CD14-positive monocyte (primary cell): ENCODE data around the gene ALDH16A1. TPM values are rescaled to one million over a fixed set of nuclear protein-coding genes. Genes with fewer than 3 reads are reported as not detected.
A peak's percentile ranks its signal among the peaks of the same experiment; 100 is the strongest.

Experiments used
- DNase-seq, 3 donors: peaks; one replicate each; pipeline ENCODE4 v3.0.0-alpha.2; 2011 to 2022
- H2AFZ ChIP-seq: 2 replicates; pipeline ENCODE4 v1.6.0; 2012; ENCODE audit warnings: mild to moderate bottlenecking, low read depth, low read length, inconsistent platforms; ENCODE audit not compliant: insufficient read depth, poor library complexity, severe bottlenecking
- H3K27ac ChIP-seq, 2 donors: 1 replicate in 1 of 2; 2 replicates in 1 of 2; pipeline ENCODE4 v1.5.1; 2012 to 2013; ENCODE audit warnings: low read length in 2 of 2, control low read depth in 1 of 2, inconsistent platforms in 1 of 2, low read depth in 1 of 2, mild to moderate bottlenecking in 1 of 2
- H3K27me3 ChIP-seq, 2 donors: one replicate each; pipeline versions ENCODE4 v1.6.0 to v1.6.1; 2011 to 2013; ENCODE audit warnings: low read length in 2 of 2; ENCODE audit not compliant: control insufficient read depth in 2 of 2, insufficient read depth in 2 of 2
- H3K36me3 ChIP-seq, 2 donors: replicated peaks in 1 of 2; 1 replicate in 1 of 2; 2 replicates in 1 of 2; pipeline versions ENCODE4 v1.5.1 to v1.6.1; 2012 to 2013; ENCODE audit warnings: low read length in 2 of 2, control low read depth in 1 of 2, inconsistent platforms in 1 of 2, mild to moderate bottlenecking in 1 of 2; ENCODE audit not compliant: insufficient read depth in 2 of 2, control insufficient read depth in 1 of 2
- H3K4me1 ChIP-seq, 2 donors: 1 replicate in 1 of 2; 2 replicates in 1 of 2; pipeline versions ENCODE4 v1.5.1 to v1.6.1; 2012 to 2013; ENCODE audit warnings: low read length in 2 of 2, control low read depth in 1 of 2, inconsistent platforms in 1 of 2, mild to moderate bottlenecking in 1 of 2, moderate library complexity in 1 of 2; ENCODE audit not compliant: insufficient read depth in 2 of 2, control insufficient read depth in 1 of 2
- H3K4me2 ChIP-seq: replicated peaks from 2 replicates; pipeline ENCODE3; 2012; ENCODE audit warnings: low read length, moderate library complexity, mild to moderate bottlenecking; ENCODE audit not compliant: poor library complexity, severe bottlenecking; ENCODE audit errors: extremely low read depth
- H3K4me3 ChIP-seq, 3 experiments: fragments of 200-600 bp in 1 of 3; sonication (generic) in 1 of 3; replicated peaks in 1 of 3; 1 replicate in 2 of 3; 2 replicates in 1 of 3; pipeline ENCODE4 v1.5.1; 2011 to 2013; ENCODE audit warnings: low read length in 3 of 3, mild to moderate bottlenecking in 3 of 3, control low read depth in 2 of 3, low read depth in 2 of 3, inconsistent platforms in 1 of 3, moderate library complexity in 1 of 3
- H3K79me2 ChIP-seq: 2 replicates; pipeline ENCODE4 v1.6.0; 2012; ENCODE audit warnings: mild to moderate bottlenecking, control low read depth, inconsistent platforms, low read length, moderate library complexity; ENCODE audit not compliant: insufficient read depth
- H3K9ac ChIP-seq: 2 replicates; pipeline ENCODE4 v1.6.0; 2017; ENCODE audit warnings: low read length, mild to moderate bottlenecking; ENCODE audit not compliant: insufficient read depth, poor library complexity, severe bottlenecking
- H3K9me3 ChIP-seq, 2 donors: replicated peaks in 1 of 2; 1 replicate in 1 of 2; 2 replicates in 1 of 2; pipeline versions ENCODE4 v1.5.1 to v1.6.1; 2012 to 2013; ENCODE audit warnings: low read length in 2 of 2, control low read depth in 1 of 2; ENCODE audit not compliant: control insufficient read depth in 1 of 2, insufficient read depth in 1 of 2
- H4K20me1 ChIP-seq: 2 replicates; pipeline ENCODE4 v1.6.0; 2012; ENCODE audit warnings: mild to moderate bottlenecking, low read length, control low read depth, moderate library complexity; ENCODE audit not compliant: insufficient read depth
- H3K27ac Mint-ChIP-seq, 7 donors: one replicate each; pipeline ENCODE4 v1.8.0; 2020; ENCODE audit warnings: mild to moderate bottlenecking in 7 of 7, mixed read lengths in 7 of 7, moderate library complexity in 6 of 7, inconsistent platforms in 2 of 7
- H3K27me3 Mint-ChIP-seq, 3 donors: one replicate each; pipeline ENCODE4 v1.8.0; 2021 to 2022; ENCODE audit warnings: low read depth in 3 of 3, mild to moderate bottlenecking in 3 of 3, mixed read lengths in 3 of 3, moderate library complexity in 3 of 3, inconsistent platforms in 1 of 3
- H3K36me3 Mint-ChIP-seq, 2 donors: one replicate each; pipeline ENCODE4 v1.8.0; 2020; ENCODE audit warnings: mixed read lengths in 2 of 2, inconsistent platforms in 1 of 2, mild to moderate bottlenecking in 1 of 2
- H3K4me1 Mint-ChIP-seq: one replicate; pipeline ENCODE4 v1.8.0; 2020; ENCODE audit warnings: mild to moderate bottlenecking, mixed read lengths
- H3K4me3 Mint-ChIP-seq, 2 donors: one replicate each; pipeline ENCODE4 v1.8.0; 2020; ENCODE audit warnings: mild to moderate bottlenecking in 2 of 2, mixed read lengths in 2 of 2, moderate library complexity in 1 of 2
- H3K9me3 Mint-ChIP-seq, 7 donors: one replicate each; pipeline ENCODE4 v1.8.0; 2020 to 2022; ENCODE audit warnings: mixed read lengths in 7 of 7, mild to moderate bottlenecking in 6 of 7, moderate library complexity in 6 of 7, inconsistent platforms in 2 of 7
- WGBS: methylation state at CpG from one replicate; pipeline ENCODE4 v1.1.5; 2013; ENCODE audit warnings: missing lambda C conversion rate; ENCODE audit not compliant: insufficient coverage; 5-methylcytosine and 5-hydroxymethylcytosine counted together
- intact Hi-C, 2 donors: fragments of 100-400 bp; cut with micrococcal nuclease; formaldehyde crosslinking; loops; one replicate each; pipeline versions ENCODE4 v1.15.0 to v1.15.1; 2023
- polyA plus RNA-seq, 3 donors: library from polyadenylated mRNA; depleted of rRNA in 1 of 3; unstranded in 2 of 3; stranded (reverse) in 1 of 3; fragments of 300-500 nt in 2 of 3; fragments of >200 nt in 1 of 3; fragmentation: Illumina TruSeq in 2 of 3; gene quantifications; 1 replicate in 2 of 3; 2 replicates in 1 of 3; pipeline ENCODE4 v1.2.3, GENCODE V29; 2012 to 2021
- small RNA-seq: library from RNA; depleted of rRNA; stranded (forward); fragments of <200 nt; gene quantifications from one replicate; pipeline ENCODE3, GENCODE V24; 2012; ENCODE audit warnings: low read depth; ENCODE audit not compliant: insufficient read length
- TF ChIP-seq, protein P1 (sequence below): fragments of 200-600 bp; IDR thresholded peaks from one replicate; pipeline ENCODE4 v1.8.0; 2022; ENCODE audit warnings: antibody characterized with exemption, mild to moderate bottlenecking

ALDH16A1 gene
- polyA plus RNA-seq, 3 donors = 30.8 to 39.5 (median 31.2) TPM

GRCh38 chr19:49515767-49516166 lies 62.7 kb downstream of the ALDH16A1 start:
- peaks cover 17 to 27% of the 10 kb centered on the region in 2 donors for H3K36me3 ChIP-seq
- Mint-ChIP-seq H3K27me3 (peaks cover 2 to 5% (median 4%) of the 10 kb centered on the region in 3 donors), H3K36me3 (peaks cover 32 to 55% of the 10 kb centered on the region in 2 donors), H3K4me3 (peak overlapping the region; percentile 73 to 85), H3K9me3 (peaks cover 0 to 2% (median 0%) of the 10 kb centered on the region in 7 donors), H3K27ac (peak overlapping the region; percentile 85 to 96 (median 92)), H3K4me1 (peaks cover 70% of the 10 kb centered on the region)
- peak; percentile 88 to 92 (median 91) for DNase-seq
- peaks cover 63% of the 10 kb centered on the region for H3K79me2 ChIP-seq
- TF ChIP-seq, protein P1, sequence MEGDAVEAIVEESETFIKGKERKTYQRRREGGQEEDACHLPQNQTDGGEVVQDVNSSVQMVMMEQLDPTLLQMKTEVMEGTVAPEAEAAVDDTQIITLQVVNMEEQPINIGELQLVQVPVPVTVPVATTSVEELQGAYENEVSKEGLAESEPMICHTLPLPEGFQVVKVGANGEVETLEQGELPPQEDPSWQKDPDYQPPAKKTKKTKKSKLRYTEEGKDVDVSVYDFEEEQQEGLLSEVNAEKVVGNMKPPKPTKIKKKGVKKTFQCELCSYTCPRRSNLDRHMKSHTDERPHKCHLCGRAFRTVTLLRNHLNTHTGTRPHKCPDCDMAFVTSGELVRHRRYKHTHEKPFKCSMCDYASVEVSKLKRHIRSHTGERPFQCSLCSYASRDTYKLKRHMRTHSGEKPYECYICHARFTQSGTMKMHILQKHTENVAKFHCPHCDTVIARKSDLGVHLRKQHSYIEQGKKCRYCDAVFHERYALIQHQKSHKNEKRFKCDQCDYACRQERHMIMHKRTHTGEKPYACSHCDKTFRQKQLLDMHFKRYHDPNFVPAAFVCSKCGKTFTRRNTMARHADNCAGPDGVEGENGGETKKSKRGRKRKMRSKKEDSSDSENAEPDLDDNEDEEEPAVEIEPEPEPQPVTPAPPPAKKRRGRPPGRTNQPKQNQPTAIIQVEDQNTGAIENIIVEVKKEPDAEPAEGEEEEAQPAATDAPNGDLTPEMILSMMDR = no peak
- peak overlapping the region; percentile 70 for H3K4me2 ChIP-seq
- peak overlapping the region in 2 of 3 experiments; percentile 2 to 64 for H3K4me3 ChIP-seq
- peaks cover 53% of the 10 kb centered on the region for H4K20me1 ChIP-seq
- peaks cover 59 to 73% of the 10 kb centered on the region in 2 donors for H3K4me1 ChIP-seq
- WGBS = 0% methylated on average over 4 of the region's 4 CpGs
- no peaks in the 10 kb centered on the region for H3K27me3 ChIP-seq
- H3K27ac ChIP-seq = peak overlapping the region; percentile 76 to 82
- no peaks in the 10 kb centered on the region for H3K9me3 ChIP-seq
- H2AFZ ChIP-seq = no peak overlapping the region
- intact Hi-C loops = no loop called here
- H3K9ac ChIP-seq = peak overlapping the region; percentile 23

- DNase-seq = no peak
- Histone ChIP-seq H3K27me3 (no peaks in the 10 kb centered on the region), H3K4me2 (no peak overlapping the region), H2AFZ (no peak overlapping the region), H3K27ac (no peak overlapping the region), H3K9ac (no peak overlapping the region), H4K20me1 (peaks cover 65% of the 10 kb centered on the region), H3K9me3 (no peaks in the 10 kb centered on the region), H3K4me3 (peak overlapping the region in 1 of 3 experiments; percentile 64), H3K36me3 (peaks cover 30 to 42% of the 10 kb centered on the region in 2 donors), H3K79me2 (peaks cover 57% of the 10 kb centered on the region), H3K4me1 (peaks cover 43 to 55% of the 10 kb centered on the region in 2 donors)
- H3K36me3 Mint-ChIP-seq = peaks cover 42 to 74% of the 10 kb centered on the region in 2 donors
- TF ChIP-seq, protein P1 = no peak
- H3K4me1 Mint-ChIP-seq = peaks cover 55% of the 10 kb centered on the region
- H3K9me3 Mint-ChIP-seq = no peaks in the 10 kb centered on the region
- H3K4me3 Mint-ChIP-seq = no peak overlapping the region
- WGBS = no CpG with 5 or more reads among the region's 3 CpGs
- H3K27me3 Mint-ChIP-seq = peaks cover 0 to 4% (median 2%) of the 10 kb centered on the region in 3 donors
- intact Hi-C loops = no loop called here
- peak overlapping the region in 3 of 7 donors; percentile 35 to 90 (median 71) for H3K27ac Mint-ChIP-seq
Measured at GRCh38 chr19:49518033-49518432, 65.0 kb downstream of the ALDH16A1 start.

Small RNA genes lying within 50 kb of the gene (small RNA-seq; reads per million reads assigned to genes)
- gene COX6CP7 = not detected
- gene MIR150 = 60.9 reads per million, percentile 94 among the genes with 10 or more reads in this experiment
- not detected for gene SNORD32A
- gene SNORD33 = not detected
- gene SNORD34 = not detected
- not detected for gene SNORD35A
- not detected for gene SNORD35B

Other genes with a start within 250 kb of the ALDH16A1 start
- gene SLC6A16, start 128.0 kb upstream of the ALDH16A1 start, polyA plus RNA-seq = 1 to 10 TPM in 1 of 3 donors, under 1 TPM in 2; 0.21 to 1.5 (median 0.55) TPM
- 100 to 1,000 TPM; 147 to 380 (median 194) TPM for gene CD37, start 117.8 kb upstream of the ALDH16A1 start, polyA plus RNA-seq
- gene TEAD2, start 90.8 kb upstream of the ALDH16A1 start, polyA plus RNA-seq = not detected
- gene DKKL1, start 89.3 kb upstream of the ALDH16A1 start, polyA plus RNA-seq = not detected
- gene KASH5, start 65.0 kb upstream of the ALDH16A1 start, polyA plus RNA-seq = not detected
- not detected for gene PTH2, start 29.8 kb upstream of the ALDH16A1 start, polyA plus RNA-seq
- not detected for gene GFY, start 27.8 kb upstream of the ALDH16A1 start, polyA plus RNA-seq
- under 1 TPM in 2 of 3 donors, not detected in 1; 0.04 to 0.09 TPM for gene SLC17A7, start 11.7 kb upstream of the ALDH16A1 start, polyA plus RNA-seq
- gene PIH1D1, start 1.4 kb upstream of the ALDH16A1 start, polyA plus RNA-seq = 100 to 1,000 TPM in 1 of 3 donors, 10 to 100 TPM in 2; 62.3 to 102 (median 83.9) TPM
- gene FLT3LG, start 21.0 kb downstream of the ALDH16A1 start, polyA plus RNA-seq = 10 to 100 TPM in 1 of 3 donors, 1 to 10 TPM in 2; 5.0 to 13.8 (median 6.9) TPM
- gene RPL13A, start 34.4 kb downstream of the ALDH16A1 start, polyA plus RNA-seq = 1,000 to 10,000 TPM in 1 of 3 donors, 100 to 1,000 TPM in 2; 655 to 1,621 (median 663) TPM
- 1,000 to 10,000 TPM; 1,103 to 4,925 (median 1,481) TPM for gene RPS11, start 43.2 kb downstream of the ALDH16A1 start, polyA plus RNA-seq
- 100 to 1,000 TPM; 720 to 930 (median 724) TPM for gene FCGRT, start 59.4 kb downstream of the ALDH16A1 start, polyA plus RNA-seq
- 10 to 100 TPM in 1 of 3 donors, not detected in 2; 50.2 TPM for gene RCN3, start 74.8 kb downstream of the ALDH16A1 start, polyA plus RNA-seq
- 100 to 1,000 TPM in 1 of 3 donors, 10 to 100 TPM in 2; 63.4 to 120 (median 96.4) TPM for gene NOSIP, start 127.3 kb downstream of the ALDH16A1 start, polyA plus RNA-seq
- gene PRRG2, start 128.1 kb downstream of the ALDH16A1 start, polyA plus RNA-seq = under 1 TPM in 1 of 3 donors, not detected in 2; 0.49 TPM
- 1 to 10 TPM in 1 of 3 donors, under 1 TPM in 2; 0.04 to 3.3 (median 0.11) TPM for gene PRR12, start 138.0 kb downstream of the ALDH16A1 start, polyA plus RNA-seq
- gene RRAS, start 186.9 kb downstream of the ALDH16A1 start, polyA plus RNA-seq = 10 to 100 TPM; 74.9 to 91.7 (median 80.0) TPM
- 1 to 10 TPM in 1 of 3 donors, under 1 TPM in 2; 0.39 to 7.5 (median 0.68) TPM for gene SCAF1, start 189.0 kb downstream of the ALDH16A1 start, polyA plus RNA-seq
- gene IRF3, start 212.6 kb downstream of the ALDH16A1 start, polyA plus RNA-seq = 100 to 1,000 TPM in 1 of 3 donors, 10 to 100 TPM in 2; 29.8 to 115 (median 41.1) TPM
- 10 to 100 TPM in 1 of 3 donors, 1 to 10 TPM in 2; 5.7 to 10.3 (median 8.6) TPM for gene BCL2L12, start 212.7 kb downstream of the ALDH16A1 start, polyA plus RNA-seq
- gene PRMT1, start 224.0 kb downstream of the ALDH16A1 start, polyA plus RNA-seq = 10 to 100 TPM; 60.1 to 94.4 (median 74.3) TPM
- gene ADM5, start 236.4 kb downstream of the ALDH16A1 start, polyA plus RNA-seq = 1 to 10 TPM in 1 of 3 donors, not detected in 2; 1.2 TPM
- not detected for gene CPT1C, start 237.9 kb downstream of the ALDH16A1 start, polyA plus RNA-seq